COLO668 (cell line): Measurements from ENCODE around the gene MAPK14.
A peak's percentile ranks its signal among the peaks of the same experiment; 100 is the strongest.
"Not testable (repeated sequence)": the region's sequence is repeated elsewhere in the genome, so short reads cannot be mapped to it uniquely, and the experiment has no call there.

ENCODE experiments used
- DNase-seq: peaks from one replicate; lab custom pipeline; 2025; ENCODE audit not compliant: unreplicated experiment; lab: John Stamatoyannopoulos, UW

MAPK14 gene

DNA sequence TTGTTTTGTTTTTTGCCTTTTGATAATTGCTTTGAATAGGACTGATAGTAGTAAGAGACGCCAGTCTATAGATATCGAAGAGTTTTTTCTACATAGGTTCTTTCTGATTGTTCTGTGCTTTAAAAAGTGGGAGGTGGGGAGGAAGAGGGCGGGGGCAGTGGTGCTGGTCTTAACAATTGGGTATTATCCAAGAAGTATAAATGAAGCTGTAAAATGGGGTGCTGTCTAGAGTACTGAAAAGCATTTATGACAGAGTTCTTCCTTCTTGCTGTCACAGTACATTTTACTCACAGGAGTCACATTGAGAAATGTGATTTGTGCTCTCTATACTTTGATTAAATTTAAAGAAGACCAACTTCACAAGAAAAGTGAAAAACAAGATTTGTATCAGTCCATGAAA lies 41.0 kb downstream of the MAPK14 start:
- DNase-seq = no peak

DNA sequence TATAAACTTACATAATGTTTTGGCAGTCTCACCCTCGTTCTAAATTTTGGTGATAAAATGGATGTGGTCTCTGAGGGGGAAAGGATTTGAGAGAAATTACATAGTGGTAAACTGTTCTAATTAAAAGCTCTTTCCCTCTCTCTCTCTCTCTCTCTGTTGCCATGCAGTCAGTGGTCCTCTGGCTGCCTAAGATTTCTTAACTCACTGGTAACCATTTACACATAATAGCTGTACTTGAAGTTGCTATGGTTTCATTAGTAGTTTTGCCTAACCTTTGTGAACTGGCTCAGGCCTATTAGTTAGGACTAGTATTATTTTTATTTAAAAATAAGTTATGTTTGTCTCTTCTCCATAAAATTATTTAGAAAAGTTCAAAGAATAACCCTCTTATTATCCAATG lies 42.0 kb downstream of the MAPK14 start:
- no peak for DNase-seq

DNA sequence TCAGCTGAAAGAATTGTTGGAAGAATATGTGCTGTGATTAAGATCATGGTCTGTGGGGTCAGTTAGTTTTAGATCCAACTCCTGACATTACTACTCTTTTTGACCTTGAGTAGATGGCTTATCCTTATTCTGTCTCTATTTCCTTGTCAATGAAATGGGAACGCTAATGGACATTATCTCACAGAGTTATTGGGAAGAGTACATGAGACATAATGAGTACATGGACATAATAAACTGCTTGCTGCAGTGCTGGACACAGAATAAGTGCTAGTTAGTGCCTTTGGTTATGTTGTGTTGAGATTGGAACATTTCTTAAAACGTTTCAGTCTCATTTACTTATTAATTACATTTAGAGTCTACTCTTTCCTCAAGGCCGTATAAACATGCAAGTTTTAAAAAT lies 42.6 kb downstream of the MAPK14 start:
- DNase-seq = no peak

DNA sequence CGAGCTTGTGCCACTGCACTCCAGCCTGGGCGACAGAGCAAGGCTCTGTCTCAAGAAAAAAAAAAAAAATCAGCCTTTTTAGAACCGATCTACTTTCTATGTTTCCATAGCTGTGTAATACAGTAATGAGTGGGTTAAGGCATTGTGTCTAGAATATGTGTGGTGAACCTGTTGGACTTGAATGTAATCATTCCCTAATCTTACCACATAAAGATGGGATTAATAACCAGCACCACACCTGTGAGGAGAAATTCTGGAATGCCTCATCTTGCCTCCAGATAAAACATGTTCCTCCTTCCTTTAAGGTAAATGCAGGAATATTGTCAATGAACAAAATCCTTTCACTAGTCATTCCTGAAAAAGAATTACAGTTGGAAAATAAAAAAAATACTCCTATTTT lies 43.7 kb downstream of the MAPK14 start:
- DNase-seq = no peak

DNA sequence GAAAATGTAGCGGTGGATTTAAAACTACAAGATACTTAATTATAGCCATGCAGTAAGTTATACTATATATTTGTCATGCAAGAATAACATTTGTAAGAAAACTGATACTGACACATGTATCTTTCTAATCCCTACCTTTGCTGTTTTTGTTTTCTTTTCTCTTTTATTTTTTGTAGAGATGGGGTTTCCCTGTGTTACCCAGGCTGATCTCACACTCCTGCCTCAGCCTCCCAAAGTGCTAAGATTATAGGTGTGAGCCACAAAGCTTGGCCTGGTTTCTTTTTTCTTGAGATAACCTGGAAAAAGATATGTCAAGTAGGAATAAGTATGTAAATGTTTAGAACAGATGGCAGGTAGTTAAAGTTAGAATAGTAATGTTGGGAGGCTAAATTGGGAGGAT lies 44.1 kb downstream of the MAPK14 start:
- DNase-seq = no peak

DNA sequence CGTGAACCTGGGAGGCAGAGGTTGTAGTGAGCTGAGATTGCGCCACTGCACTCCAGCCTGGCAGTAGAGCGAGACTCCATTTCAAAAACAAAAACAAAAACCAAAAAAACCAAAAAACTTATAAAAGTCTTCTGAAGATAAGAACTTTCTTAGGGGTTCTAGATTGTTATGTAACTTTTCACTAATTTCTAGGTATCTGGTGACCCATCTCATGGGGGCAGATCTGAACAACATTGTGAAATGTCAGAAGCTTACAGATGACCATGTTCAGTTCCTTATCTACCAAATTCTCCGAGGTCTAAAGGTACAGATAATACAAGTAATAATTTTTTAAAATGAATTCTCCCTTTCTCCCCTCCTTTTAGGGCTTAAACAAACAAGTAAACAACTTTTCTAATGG lies 45.1 kb downstream of the MAPK14 start:
- no peak for DNase-seq

DNA sequence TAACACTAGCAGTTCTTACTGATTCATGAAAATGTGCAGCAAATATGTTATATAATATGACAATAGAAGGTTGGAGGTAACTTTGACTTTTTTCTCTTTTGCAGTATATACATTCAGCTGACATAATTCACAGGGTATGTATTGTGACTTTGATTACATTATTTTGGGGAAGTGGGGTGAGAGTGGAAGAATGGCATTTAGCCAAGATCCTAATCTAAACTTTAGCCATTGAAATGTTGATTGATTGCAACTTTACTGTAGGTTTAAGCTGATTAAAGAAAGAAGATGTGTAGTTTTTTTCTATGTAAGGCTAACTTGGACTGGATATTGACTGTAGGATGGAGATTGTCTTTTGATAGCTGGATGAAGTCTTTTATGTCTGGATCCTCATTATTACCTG lies 46.0 kb downstream of the MAPK14 start:
- DNase-seq = no peak

DNA sequence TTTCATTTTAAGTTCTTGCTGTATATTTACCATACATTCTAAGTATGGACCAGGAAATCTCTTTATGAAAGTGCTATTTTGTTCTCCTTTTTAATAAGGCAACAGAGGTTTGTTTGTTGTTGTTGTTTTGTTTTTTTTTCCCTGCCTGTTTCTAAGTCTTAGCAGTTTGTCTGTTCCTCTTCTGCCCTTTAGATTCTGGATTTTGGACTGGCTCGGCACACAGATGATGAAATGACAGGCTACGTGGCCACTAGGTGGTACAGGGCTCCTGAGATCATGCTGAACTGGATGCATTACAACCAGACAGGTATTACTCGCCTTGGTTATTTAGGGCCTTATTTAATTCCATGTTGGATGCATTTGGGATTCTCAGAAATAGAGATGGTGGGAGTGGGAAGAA lies 48.0 kb downstream of the MAPK14 start:
- DNase-seq = no peak

DNA sequence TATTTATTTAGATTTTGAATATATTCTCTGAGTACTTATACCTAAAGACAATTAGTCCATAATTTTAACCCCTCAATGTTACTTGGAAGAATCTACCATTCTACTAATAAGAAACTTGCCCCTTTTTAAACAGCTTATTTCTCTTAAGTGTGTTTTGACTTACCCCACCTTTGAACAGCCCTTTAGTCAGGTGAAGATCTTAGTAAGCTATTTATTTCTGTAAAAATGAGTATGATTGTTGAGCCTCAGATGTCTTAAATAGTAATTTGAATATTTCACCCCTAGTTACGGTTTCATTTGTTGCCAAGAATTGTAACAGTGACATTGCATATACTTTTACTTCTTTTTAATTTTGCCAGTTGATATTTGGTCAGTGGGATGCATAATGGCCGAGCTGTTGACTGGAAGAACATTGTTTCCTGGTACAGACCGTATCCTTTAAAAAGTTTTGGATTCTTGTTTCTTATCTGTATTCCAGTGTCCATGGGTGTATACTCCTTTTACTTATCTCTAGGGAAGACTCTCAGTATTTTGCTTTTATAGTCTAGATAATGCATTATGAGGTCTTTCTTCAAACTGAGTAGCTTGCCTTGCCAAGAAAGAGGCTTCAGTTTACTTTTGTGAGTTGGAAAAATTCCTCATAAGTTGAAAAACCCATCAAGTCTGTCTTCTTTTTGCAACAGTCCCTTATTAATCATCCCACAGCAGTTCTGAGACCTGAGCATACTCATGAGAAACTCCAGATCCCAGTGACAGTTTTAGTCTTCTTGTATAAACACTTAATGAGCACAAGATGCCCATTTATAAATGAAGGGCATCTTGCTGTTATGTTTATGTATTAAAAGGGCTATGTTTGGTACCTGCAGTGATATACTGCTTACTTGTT lies 48.8 kb downstream of the MAPK14 start:
- no peak for DNase-seq

DNA sequence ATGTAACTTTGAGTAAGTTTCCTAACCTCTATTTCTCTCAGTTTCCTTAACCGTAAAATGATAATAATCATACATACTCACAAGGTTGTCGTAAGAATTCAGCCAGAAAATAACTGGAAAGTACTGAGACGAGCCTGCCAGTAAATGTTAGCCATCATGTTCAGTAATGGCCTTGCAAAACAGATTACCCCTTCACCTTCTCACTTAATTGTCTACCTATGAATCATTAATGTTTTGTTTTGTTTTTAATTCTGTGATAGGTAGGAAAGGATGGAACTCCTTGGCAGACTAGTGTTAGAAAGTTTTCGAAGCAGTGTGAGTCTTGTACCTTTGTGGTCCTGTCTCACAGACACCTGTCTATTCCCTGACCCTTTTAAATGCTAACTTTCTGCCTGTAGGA lies 50.6 kb downstream of the MAPK14 start:
- no peak for DNase-seq

DNA sequence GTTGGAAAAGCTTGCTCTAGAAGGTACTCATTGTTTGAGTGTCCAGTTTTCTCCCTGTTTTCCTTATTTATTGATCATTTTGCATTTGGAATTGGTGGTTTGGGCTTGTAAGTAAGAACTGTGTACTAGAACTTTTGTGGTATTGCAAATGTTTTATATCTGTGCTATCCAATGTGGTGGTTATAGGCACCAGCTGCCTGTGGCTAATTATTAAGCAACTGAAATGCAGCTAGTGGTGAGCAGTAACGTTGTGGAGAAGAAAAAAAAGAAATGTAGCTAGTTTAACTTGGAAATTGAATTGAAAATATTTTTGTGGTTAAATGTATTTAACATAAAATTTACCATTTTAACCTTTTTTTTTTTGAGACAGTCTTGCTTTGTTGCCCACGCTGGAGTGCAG lies 52.0 kb downstream of the MAPK14 start:
- DNase-seq = no peak

DNA sequence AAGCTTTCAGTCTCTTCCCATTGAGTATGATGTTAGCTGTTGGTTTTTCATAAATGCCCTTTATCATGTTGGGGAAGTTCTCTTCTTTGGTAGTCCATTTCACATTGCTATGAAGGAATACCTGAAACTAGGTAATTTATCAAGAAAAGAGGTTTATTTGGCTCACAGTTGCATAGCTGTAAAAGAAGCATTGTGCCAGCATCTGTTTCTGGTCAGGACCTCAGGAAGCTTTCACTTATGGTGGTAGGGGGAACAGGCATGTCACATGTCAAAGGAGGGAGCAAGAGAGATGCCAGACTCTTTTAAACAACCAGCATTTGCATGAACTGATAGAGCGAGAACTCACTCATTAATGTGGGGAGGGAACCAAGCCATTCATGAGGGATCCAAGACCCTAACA lies 54.7 kb downstream of the MAPK14 start:
- no peak for DNase-seq

DNA sequence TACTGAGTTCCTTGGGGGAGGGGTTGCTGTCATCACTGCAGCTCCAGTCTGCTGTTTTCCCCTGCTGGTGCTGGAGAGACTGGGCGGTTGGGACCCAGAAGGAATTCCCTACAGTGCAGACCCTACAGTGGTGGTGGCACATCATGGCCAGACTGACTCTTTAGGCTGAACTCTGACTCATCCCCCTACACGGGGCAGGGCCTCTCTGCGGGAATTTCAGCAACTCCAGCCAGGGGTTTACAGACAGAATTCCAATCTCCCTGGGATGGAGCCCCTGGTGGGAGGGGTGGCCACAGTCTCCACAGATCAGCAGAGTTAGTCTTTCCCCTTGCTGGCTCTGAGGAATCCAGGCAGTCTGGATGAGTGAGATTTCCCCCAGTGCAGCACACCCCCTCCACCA lies 55.8 kb downstream of the MAPK14 start:
- no peak for DNase-seq

DNA sequence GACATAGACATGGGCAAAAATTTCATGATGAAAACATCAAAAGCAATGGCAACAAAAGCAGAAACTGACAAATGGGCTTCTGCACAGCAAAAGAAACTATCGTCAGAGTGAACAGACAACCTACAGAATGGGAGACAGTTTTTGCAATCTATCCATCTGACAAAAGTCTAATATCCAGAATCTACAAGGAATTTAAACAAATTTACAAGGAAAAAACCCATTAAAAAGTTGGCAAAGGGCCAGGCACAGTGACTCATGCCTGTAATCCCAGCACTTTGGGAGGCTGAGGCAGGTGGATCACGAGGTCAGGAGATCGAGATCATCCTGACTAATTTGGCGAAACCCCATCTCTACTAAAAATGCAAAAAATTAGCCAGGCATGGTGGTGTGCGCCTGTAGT lies 60.6 kb downstream of the MAPK14 start:
- not testable (repeated sequence) for DNase-seq

DNA sequence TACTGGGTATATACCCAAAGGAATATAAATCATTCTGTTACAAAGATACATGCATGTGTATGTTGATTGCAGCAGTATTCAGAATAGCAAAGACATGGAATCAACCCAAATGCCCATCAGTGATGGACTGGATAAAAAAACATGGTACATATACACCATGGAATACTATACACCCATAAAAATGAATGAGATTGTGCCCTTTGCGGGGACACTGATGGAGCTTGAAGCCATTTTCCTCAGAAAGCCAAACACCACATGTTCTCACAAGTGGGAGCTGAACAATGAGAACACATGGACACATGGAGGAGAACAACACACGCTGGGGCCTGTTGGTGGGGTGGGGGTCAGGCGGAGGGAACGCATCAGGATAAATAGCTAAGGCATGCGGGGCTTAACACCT lies 61.4 kb downstream of the MAPK14 start:
- no peak for DNase-seq

DNA sequence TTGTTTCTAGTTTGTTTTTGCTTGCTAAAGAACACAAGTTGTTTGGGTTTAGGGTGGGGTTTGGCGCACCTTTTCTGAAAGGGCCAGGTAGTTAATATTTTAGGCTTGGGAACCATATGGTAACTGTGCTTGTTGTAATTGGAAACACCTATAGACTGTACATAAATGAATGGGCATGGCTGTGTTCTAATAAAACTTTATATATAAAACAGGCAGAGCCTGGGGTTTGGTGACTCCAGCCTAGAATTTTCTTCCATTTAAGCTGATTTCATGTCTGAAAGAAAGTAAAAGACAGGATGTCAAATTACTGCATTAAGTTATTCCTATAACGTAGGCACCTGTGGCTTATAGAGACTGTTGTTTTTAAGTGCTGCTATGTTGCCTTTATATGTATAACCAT lies 66.6 kb downstream of the MAPK14 start:
- no peak for DNase-seq

DNA sequence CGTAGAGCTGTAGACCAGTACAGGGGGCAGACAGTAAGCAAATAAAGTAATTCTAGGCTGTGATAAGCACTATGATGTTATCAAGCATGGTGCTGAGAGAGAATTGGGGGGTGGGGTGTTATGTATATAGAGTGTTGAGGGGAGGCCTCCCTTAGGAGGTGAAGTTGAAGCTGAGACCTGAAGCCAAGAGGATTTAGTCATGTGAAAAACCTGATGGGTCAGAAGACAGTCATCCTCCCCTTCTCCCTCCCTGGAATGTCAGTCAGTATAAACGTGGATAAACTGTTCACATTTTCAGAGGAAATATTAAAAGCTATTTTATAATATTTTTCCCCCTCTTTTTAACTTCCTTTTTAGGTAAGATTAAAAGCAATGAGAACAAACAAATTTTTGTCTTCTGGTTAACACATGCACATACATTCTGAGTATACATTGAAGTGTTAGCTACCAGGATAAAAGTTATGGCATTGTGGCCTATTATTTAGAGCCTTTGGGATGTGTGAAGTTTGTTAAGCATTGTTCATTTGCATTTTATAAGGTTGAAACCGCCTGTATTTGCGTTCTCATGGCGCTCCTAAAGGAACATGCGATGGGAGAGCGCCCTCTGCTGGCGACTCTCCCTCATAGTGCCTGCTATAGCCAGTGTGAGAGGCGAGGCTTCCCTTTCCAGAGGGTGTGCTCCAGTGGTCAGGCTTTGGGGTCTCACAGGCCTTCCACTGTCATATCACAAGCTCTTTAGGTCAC lies 67.3 kb downstream of the MAPK14 start:
- DNase-seq = peak; percentile 77

DNA sequence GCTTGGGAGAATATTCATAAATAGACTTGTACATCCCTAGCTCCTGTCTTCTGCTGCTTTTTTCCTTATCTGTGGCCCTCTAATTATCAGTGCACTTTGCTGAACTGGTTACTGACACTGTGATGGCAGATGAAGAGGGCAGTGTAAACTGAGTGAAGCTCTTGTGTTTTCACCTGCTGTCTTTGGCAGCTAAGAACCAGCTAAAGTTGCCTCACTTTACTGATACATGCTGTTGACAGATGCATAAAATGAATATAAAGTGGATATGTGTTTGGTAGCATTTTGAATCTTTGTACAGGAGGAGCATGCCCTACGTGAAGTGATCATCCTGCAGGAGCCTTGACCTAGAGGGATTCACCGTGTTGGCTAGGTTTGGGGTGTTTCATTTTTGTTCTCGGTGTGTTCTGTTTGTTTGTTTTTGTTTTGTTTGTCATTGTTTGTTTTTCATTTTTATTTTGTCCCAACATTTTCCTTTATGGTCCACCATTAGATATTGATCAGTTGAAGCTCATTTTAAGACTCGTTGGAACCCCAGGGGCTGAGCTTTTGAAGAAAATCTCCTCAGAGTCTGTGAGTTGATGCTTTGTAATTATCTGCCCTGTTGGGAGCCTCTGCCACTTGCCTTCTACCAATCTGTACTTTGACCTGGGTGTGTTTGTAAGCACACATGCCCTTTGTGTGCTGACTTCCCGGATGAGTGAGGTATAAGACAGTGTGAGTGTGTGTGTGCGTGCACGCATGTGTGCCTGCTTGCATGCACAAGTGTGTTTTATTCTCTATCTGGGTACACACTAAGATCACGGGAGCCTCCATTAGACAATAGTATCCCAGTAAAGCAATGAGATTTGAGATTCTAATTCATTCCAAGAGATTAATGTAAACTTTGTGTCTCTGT lies 68.1 kb downstream of the MAPK14 start:
- DNase-seq = peak; percentile 59

DNA sequence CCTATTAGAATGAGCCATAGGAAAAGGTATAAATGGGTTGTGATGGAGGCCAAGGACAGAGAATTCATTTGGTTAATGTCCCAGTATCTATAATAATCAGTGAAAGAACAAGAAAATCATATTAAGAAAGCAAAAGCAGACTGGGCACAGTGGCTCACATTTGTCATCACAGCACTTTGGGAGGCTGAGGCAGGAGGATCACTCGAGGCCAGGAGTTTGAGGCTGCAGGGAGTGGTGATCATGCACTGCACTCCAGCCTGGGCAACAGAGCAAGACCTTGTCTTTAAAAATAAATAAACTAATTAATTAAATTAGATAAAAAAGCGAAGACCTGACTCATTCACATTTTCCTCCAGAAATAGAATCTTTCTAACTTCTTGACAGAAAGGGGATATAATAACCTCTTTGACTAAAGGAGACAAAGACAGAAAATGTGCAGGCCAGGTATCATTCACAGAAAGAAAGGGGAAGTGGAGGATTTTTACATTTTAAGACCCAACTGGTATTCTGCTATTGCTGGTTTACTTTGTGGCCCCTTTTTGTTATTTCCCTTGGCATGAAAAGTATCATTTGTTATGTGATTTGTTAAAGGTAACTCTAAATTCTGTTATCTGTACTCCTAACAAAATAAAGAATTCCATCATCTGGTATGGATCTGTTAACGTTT lies 70.8 kb downstream of the MAPK14 start:
- DNase-seq = no peak

DNA sequence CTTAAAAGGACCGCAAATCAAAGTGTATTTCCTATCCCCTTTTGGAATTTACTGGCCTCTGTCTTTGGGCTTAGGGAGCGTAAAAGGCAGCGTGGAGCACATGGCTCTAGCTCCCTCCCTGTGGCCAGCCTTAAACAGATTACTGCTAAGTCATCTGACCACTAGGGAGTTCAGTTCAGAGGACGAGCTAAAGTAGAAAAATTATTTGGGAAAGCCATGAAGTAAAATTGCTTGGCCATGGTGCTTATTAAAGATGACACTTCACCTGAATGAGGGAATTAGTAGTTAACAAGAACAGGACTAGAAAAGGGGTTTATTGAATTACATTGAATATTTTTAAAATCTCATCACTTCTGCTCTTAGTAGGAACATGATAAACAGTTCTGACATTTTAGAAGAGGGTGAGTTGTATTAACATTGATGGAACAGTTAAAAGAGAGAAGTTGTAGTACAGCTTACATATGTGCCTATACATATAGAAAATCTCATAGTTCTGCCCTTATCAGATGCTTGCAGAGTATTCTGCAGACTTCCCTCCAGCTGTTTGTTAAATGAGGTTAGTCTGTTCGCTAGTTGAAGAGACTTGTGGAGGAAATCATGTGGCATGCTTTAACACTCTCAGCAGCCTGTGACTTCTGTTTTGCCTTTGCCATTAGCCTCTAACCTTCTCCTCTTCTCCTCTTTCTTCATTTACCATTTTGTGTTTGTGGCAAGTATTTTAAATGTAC lies 71.5 kb downstream of the MAPK14 start:
- no peak for DNase-seq
